Left kidney (tissue), 2 donors: ENCODE data around the gene FAAP100. TPM values are rescaled to one million over a fixed set of nuclear protein-coding genes. Genes with fewer than 3 reads are reported as not detected.
"Not testable (repeated sequence)": the region's sequence is repeated elsewhere in the genome, so short reads cannot be mapped to it uniquely, and the experiment has no call there.

Source experiments
- DNase-seq: peaks from one replicate; pipeline ENCODE4 v3.0.0-alpha.2; 2013
- polyA plus RNA-seq: library from polyadenylated mRNA; unstranded; fragments of 120-200 nt; gene quantifications from one replicate; pipeline ENCODE4 v1.2.1, GENCODE V29; 2013; ENCODE audit not compliant: insufficient read length

The FAAP100 gene
- polyA plus RNA-seq, 1 donor: 27.2 TPM

- no peak for DNase-seq
These were observed 13.2 kb downstream of the FAAP100 start for GRCh38 chr17:81538651-81539570.

GRCh38 chr17:81537856-81538555 lies 14.1 kb downstream of the FAAP100 start:
- DNase-seq: no peak

DNA sequence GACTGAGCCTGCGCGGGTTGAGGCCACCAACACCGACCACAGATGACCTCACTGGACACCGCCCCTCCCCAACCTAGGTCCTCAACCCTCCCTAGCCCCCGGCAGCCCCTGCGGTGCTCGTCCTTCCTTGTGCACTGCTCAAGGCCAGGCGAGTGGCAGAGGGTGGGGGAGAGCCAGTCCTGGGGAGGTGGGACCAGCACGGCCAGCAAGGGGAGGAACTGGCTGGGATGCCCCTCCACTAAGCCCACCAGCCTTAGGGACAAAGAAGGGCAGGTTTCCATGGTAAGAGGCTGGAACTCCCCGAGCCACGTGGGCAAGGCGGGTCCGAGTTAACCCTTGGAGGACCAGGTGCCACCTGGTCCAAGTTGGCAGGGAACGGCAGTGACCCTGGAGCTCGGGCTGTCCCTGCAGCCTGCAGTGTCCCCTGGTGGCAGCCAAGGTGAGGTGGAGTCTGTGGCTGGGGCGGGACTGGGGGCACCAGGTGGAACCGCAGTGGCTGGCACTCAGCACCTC lies 14.8 kb downstream of the FAAP100 start:
- DNase-seq: no peak

DNA sequence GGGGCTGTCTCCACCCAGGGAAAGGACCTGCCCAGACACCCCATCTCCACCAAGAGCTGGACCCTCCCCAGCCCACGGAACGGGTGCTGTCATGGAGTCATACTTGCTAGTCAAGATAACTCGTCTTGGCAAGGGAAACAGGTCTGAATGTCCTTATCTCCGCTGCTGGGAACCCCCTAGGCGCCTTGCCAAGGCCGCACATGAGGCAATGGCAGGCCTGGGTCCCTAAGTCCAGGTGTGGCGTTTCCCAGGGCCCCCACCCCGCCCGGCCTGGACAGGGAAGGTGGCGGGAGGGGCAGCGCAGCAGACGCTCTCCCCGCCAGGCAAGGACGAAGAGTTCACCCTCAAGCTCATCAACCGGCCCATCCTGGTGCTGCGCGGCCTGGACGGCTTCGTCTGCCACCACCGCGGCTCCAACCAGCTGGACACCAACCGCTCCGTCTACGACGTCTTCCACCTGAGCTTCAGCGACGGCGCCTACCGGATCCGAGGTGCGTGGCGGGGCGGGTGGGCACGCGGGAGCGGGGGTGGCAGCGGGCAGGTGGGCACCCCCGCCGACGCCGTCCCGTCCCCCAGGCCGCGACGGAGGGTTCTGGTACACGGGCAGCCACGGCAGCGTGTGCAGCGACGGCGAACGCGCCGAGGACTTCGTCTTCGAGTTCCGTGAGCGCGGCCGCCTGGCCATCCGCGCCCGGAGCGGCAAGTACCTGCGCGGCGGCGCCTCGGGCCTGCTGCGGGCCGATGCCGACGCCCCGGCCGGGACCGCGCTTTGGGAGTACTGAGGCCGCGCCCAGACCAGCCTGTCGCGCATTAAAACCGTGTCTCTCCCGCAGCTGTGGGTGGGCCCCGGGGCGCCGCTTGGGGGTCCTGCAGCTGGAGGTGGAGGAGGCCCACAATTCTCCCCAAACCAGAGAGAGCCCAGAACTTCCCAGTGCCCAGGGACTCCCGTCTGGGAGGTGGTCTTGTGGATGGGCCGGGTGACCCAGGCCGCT lies 15.6 kb downstream of the FAAP100 start:
- no peak for DNase-seq

GRCh38 chr17:81535480-81536298 lies 16.5 kb downstream of the FAAP100 start:
- no peak for DNase-seq

- DNase-seq: no peak
These were observed 17.2 kb downstream of the FAAP100 start for GRCh38 chr17:81535007-81535328.

GRCh38 chr17:81534157-81535006 lies 17.8 kb downstream of the FAAP100 start:
- DNase-seq: no peak

DNA sequence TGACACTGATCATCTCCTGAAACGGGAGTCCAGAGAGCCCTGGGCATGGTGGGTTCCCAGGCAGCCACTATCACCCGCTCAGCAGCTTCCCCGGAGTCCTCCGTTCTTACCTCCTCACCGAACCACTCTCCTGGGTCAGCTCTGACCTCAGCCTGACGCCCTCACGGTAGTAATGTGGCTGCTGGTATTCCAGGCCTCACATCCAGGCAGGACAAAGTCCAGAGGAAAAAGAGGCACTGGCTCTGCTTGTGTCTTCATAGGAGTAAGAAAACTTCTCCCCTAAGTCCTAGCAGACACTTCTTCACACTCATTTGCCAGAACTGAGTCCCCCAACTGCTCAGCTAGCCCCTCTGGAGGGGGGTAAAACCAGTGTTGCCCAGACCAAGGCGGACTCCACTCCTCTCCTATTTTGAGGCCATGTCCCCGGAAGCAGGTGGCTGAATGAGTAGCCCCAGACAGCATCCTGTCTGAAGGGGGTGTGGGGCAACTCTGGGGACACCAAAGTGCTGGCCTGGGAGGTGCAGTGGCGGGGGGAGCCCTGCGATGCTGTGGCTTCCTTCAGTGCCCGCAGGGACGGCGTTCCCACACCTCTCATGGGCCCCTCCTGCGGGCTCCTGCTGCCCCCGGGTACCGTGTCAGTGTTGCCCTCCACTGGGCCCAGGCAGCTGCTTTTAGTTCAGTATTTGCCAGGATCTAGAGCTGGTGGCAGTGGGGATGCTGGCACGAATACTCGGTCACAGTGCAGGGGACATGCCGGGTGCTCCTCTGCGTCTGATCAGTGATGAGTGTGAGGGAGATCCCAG lies 18.6 kb downstream of the FAAP100 start:
- DNase-seq: no peak

DNA sequence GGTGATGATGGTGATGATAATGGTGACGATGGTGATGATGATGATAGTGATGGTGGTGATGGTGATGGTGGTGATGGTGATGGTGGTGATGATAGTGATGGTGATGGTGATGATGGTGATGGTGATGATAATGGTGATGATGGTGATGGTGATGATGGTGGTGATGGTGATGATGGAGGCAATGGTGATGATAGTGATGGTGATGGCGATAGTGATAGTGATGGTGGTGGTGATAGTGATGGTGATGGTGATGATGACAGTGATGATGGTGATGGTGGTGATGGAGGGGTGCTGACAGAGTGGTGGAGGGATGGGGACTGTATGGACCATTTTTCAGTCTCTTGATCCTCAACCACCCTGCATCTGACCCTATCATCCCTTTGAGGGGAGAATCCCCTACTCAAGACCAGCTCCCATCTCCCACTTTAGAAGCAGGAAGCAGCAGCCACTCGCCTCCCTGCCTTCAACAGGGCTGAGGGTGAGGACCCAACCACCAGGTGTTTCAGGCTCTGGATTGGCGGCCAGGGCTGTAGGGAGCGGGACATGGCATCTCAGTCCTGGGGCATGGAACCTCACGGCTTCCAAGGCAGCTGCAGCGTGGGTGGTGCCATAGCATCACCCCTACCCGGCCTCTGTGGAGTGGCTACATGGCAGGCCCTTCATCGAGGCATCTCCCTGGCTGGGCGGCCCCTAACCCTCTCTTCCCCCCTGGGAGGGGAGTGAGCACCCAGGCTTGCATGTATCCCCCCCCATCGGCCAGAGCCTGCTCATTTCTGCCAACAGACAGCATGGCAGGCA lies 19.5 kb downstream of the FAAP100 start:
- DNase-seq: no peak

GRCh38 chr17:81531998-81532404 lies 20.2 kb downstream of the FAAP100 start:
- DNase-seq: not testable (repeated sequence)

DNA sequence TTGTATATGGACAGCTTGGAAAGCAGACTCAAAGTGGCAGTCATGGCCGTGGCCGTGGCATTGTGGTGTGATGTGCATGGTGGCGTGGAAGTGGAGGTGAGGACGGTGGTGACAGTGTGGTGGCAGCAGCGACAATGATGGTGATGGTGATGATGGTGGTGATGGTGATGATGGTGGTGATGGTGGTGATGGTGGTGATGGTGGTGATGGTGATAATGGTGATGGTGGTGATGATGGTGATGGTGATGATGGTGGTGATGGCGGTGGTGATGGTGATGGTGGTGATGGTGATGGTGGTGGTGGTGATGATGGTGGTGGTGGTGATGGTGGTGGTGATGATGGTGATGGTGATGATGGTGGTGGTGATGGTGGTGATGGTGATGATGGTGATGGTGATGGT lies 21.1 kb downstream of the FAAP100 start:
- DNase-seq: not testable (repeated sequence)

DNA sequence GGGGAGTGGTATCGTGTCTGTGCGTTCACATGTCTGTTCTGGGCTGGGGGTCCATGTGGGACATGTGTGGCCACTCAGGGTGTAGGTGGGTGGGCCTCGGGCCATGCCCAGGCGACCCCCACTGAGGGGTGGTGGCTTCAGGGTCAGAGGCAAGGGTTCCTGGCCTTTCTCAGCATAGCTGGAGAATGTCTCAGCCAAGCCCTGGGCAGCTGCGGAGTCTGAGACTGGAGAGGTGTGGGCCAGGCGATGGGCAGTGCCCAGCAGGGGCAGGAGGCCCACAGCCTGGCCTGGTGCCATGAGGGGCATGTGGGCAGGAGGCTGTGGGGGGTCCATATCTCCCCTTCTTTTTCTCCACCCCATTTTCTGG lies 22.7 kb downstream of the FAAP100 start:
- no peak for DNase-seq

DNA sequence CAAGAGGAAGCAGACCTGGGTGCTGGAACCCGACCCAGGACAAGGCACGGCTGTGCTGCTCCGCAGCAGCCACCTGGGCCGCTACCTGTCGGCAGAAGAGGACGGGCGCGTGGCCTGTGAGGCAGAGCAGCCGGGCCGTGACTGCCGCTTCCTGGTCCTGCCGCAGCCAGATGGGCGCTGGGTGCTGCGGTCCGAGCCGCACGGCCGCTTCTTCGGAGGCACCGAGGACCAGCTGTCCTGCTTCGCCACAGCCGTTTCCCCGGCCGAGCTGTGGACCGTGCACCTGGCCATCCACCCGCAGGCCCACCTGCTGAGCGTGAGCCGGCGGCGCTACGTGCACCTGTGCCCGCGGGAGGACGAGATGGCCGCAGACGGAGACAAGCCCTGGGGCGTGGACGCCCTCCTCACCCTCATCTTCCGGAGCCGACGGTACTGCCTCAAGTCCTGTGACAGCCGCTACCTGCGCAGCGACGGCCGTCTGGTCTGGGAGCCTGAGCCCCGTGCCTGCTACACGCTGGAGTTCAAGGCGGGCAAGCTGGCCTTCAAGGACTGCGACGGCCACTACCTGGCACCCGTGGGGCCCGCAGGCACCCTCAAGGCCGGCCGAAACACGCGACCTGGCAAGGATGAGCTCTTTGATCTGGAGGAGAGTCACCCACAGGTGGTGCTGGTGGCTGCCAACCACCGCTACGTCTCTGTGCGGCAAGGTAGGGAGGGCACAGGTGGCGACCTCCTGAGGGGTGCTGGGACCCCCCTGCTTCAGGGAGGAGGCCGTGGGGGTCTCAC lies 23.3 kb downstream of the FAAP100 start:
- DNase-seq: no peak

GRCh38 chr17:81528384-81528650 lies 23.8 kb downstream of the FAAP100 start:
- no peak for DNase-seq

- DNase-seq: no peak
These were observed 24.4 kb downstream of the FAAP100 start, which contains the start of gene FSCN2 for GRCh38 chr17:81527591-81528383. Gene FSCN2, plus strand, starts transcription at chr17:81528377. Its CDS starts 155 bp downstream, at chr17:81528532.

DNA sequence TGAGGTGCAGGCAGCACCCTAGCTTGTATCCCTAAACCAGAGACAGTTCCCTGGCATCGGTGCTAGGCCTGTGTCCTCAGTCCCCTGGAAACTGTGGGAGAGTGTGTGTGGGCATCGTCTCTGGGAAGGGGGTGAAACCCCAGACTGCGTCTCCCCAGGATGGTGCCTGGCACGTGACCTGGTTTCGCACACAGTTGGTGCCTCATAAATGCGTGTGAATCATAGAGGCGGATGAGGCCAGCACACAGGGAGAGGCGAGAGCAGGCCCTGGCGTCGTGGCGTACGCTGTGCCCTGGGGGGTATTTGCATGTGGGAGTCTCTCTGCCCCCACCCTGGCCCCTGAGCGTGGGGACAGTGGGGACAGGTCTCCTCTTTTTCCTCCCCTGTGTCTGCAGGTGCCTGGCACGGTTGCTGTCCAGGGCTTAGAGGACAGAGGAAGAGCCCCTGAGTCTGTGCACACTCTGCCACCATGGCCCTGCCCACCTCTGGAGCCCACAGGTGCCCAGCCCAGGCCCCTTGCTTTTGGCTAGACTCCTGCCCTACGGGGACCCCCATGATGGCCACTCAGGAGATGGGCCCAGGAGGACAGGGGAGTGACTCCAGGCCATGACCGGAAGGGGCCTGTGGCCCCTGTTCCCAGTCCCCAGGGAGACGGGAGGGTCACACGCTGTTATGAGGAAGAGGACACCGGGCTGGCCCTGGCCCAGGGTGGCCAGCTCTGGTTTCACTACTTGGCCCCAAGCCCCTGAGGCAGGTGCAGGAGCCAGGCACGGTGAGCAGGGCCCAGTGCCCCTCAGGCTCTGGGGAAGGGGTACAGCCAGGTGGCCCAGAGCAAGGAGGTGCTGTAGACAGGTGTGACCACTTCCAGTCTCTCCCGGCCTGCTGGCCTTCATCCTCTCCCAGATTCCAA lies 25.2 kb downstream of the FAAP100 start:
- no peak for DNase-seq
